Effector memory CD4-positive, alpha-beta T cell (primary cell): ENCODE measurements around the gene SKAP1.

ENCODE experiments used
- DNase-seq, 3 donors: peaks; one replicate each; pipeline ENCODE4 v3.0.0-alpha.2; 2020
- H3K27ac ChIP-seq: 2 replicates; pipeline ENCODE4 v1.7.0; 2013; ENCODE audit warnings: mild to moderate bottlenecking, low read length, moderate library complexity; ENCODE audit not compliant: insufficient read depth, poor library complexity, severe bottlenecking
- H3K27me3 ChIP-seq: replicated peaks from 2 replicates; pipeline ENCODE4 v1.7.0; 2013; ENCODE audit warnings: mild to moderate bottlenecking, low read length; ENCODE audit not compliant: insufficient read depth, control insufficient read depth, poor library complexity, severe bottlenecking
- H3K36me3 ChIP-seq: 2 replicates; pipeline ENCODE4 v1.7.0; 2013; ENCODE audit warnings: mild to moderate bottlenecking, low read length, moderate library complexity; ENCODE audit not compliant: control insufficient read depth, insufficient read depth
- H3K4me1 ChIP-seq: 2 replicates; pipeline ENCODE4 v1.7.0; 2013; ENCODE audit warnings: low read length, mild to moderate bottlenecking; ENCODE audit not compliant: control insufficient read depth, insufficient read depth, poor library complexity, severe bottlenecking
- H3K4me3 ChIP-seq: 2 replicates; pipeline ENCODE4 v1.7.0; 2013; ENCODE audit warnings: low read length, low read depth, mild to moderate bottlenecking; ENCODE audit not compliant: insufficient read depth, poor library complexity, severe bottlenecking
- H3K9me3 ChIP-seq: 2 replicates; pipeline ENCODE4 v1.7.0; 2013; ENCODE audit warnings: mild to moderate bottlenecking, low read length, moderate library complexity; ENCODE audit not compliant: control insufficient read depth

The SKAP1 gene

DNA sequence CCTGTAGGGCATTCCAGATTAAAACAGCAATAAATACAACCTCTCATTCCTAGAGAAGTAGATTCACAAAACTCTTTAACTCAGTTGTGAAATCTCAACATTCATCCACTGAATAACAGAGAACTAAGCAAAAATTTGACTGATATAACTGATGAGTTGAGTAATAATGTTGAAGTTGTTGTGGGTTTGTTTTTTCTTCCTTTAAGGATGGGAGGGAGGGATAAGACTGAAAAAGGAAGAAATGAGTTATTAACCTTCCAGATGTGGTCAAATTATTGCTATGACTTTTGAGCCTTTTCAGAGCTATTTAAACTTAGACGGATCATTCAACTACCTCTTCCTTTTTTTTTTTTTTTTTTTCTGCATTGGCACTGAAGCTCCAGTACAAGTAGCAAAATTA, 38.6 kb downstream of the SKAP1 start:
- H3K27ac ChIP-seq = no peak overlapping the region
- DNase-seq = no peak
- H3K4me3 ChIP-seq = no peak overlapping the region
- H3K36me3 ChIP-seq = peaks cover 16% of the 10 kb centered on the region
- H3K9me3 ChIP-seq = no peaks in the 10 kb centered on the region
- peaks cover 2% of the 10 kb centered on the region for H3K4me1 ChIP-seq
- H3K27me3 ChIP-seq = no peaks in the 10 kb centered on the region

GRCh38 chr17:48389903-48390302, 40.1 kb downstream of the SKAP1 start:
- peaks cover 7% of the 10 kb centered on the region for H3K36me3 ChIP-seq
- no peaks in the 10 kb centered on the region for H3K27me3 ChIP-seq
- DNase-seq = no peak

DNA sequence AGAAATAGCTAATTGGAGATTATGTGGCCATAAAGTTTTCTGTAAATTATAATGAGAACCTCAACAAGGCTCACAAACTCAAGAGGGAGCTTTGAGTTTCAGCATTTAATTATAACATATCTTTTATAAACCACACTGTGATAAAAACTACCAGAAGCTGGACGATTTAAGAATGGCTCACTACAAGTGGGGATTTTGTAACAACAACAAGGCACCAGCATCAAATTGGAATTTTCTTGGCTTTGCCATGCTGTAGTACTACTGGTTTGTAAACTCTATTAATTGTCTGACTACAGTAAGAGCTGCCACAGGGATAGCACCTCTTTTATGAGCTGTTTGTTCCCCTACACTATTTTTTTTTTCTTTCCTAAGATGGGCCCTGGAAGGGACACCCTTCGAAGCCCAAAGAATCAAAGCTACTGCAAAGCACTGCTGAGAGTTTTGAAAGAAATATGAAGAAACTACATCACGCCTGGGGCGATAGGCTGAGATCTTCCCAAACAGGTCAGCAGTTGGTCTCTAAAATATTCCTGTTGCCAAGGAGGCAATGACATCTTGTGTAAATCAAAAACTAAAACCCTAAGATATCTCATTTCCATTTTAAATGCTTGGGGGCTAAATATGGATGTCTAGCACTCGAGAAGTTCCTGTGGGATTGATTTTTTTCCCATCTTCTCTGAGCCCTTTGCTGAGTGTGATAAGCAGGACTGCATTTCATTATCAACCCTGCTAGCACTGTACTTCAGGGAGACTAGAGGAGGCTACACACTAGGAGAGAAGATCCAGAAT, 40.9 kb downstream of the SKAP1 start:
- peaks cover 2% of the 10 kb centered on the region for H3K4me1 ChIP-seq
- H3K27me3 ChIP-seq = no peaks in the 10 kb centered on the region
- H3K4me3 ChIP-seq = no peak overlapping the region
- peaks cover 7% of the 10 kb centered on the region for H3K36me3 ChIP-seq
- no peaks in the 10 kb centered on the region for H3K9me3 ChIP-seq
- DNase-seq = no peak
- H3K27ac ChIP-seq = no peak overlapping the region

More at GRCh38 chr17:48389903-48390302, 40.1 kb downstream of the SKAP1 start:
- Histone ChIP-seq H3K4me1 (peaks cover 2% of the 10 kb centered on the region), H3K4me3 (no peak overlapping the region), H3K9me3 (no peaks in the 10 kb centered on the region), H3K27ac (no peak overlapping the region)

- H3K36me3 ChIP-seq = peaks cover 15% of the 10 kb centered on the region
- DNase-seq = no peak
- no peaks in the 10 kb centered on the region for H3K27me3 ChIP-seq
- H3K4me3 ChIP-seq = no peak overlapping the region
- H3K4me1 ChIP-seq = peaks cover 2% of the 10 kb centered on the region
- no peaks in the 10 kb centered on the region for H3K9me3 ChIP-seq
- H3K27ac ChIP-seq = no peak overlapping the region
Observed at GRCh38 chr17:48386826-48387225, 43.2 kb downstream of the SKAP1 start.

DNA sequence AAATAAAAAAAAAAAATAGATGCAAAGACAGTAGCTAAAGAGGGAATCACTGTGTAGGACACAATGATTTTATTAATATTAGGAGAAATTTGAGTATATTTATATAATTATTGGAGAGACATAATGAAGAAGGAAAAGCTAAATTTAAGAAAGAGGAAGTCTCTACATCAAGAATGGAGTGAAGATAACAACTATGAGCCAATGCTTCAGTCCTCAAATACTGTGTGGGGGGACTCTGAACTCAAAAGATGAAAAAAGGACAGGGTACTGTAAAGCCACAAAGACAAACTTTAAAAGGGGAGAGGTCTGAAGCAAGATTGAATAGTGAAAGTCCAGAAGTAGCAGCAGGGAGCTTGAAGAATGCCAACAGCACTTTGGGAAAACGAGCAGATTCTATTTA, 44.7 kb downstream of the SKAP1 start:
- H3K9me3 ChIP-seq = no peaks in the 10 kb centered on the region
- H3K36me3 ChIP-seq = peaks cover 24% of the 10 kb centered on the region
- no peak overlapping the region for H3K4me3 ChIP-seq
- H3K27me3 ChIP-seq = no peaks in the 10 kb centered on the region
- H3K4me1 ChIP-seq = peaks cover 2% of the 10 kb centered on the region
- H3K27ac ChIP-seq = no peak overlapping the region
- no peak for DNase-seq

DNA sequence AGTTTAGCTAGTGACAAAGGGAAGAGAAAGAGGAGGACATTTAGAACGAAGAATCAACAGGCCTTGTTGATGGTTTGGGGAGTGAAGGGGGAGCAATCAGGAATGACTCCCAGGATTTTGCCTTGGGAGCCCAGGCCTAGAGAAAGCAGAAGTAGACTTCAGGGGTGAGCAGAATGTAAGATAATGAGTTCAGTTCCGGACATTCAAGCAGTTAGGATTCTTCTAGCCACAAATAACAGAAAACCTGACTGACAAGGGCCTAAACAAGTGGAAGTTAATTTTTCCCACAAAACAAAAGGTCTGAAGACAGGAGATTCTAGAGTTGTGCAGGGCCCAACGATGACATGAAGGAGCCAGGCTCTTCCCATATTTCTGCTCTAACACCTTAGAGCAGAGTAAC, 45.9 kb downstream of the SKAP1 start:
- no peaks in the 10 kb centered on the region for H3K9me3 ChIP-seq
- H3K4me3 ChIP-seq = no peak overlapping the region
- H3K27me3 ChIP-seq = no peaks in the 10 kb centered on the region
- peaks cover 2% of the 10 kb centered on the region for H3K4me1 ChIP-seq
- H3K27ac ChIP-seq = no peak overlapping the region
- no peak for DNase-seq
- peaks cover 20% of the 10 kb centered on the region for H3K36me3 ChIP-seq

GRCh38 chr17:48382989-48383388, 47.0 kb downstream of the SKAP1 start:
- no peaks in the 10 kb centered on the region for H3K9me3 ChIP-seq
- H3K4me1 ChIP-seq = no peaks in the 10 kb centered on the region
- H3K27ac ChIP-seq = no peak overlapping the region
- H3K4me3 ChIP-seq = no peak overlapping the region
- DNase-seq = no peak
- peaks cover 20% of the 10 kb centered on the region for H3K36me3 ChIP-seq
- no peaks in the 10 kb centered on the region for H3K27me3 ChIP-seq

GRCh38 chr17:48378708-48379392, 51.2 kb downstream of the SKAP1 start:
- Histone ChIP-seq H3K27ac (no peak overlapping the region), H3K36me3 (peaks cover 35% of the 10 kb centered on the region), H3K4me3 (no peak overlapping the region), H3K9me3 (no peaks in the 10 kb centered on the region), H3K4me1 (no peaks in the 10 kb centered on the region), H3K27me3 (no peaks in the 10 kb centered on the region)
- DNase-seq = no peak

GRCh38 chr17:48378238-48378637, 51.8 kb downstream of the SKAP1 start:
- H3K27me3 ChIP-seq = no peaks in the 10 kb centered on the region
- H3K4me3 ChIP-seq = no peak overlapping the region
- H3K36me3 ChIP-seq = peaks cover 35% of the 10 kb centered on the region

DNA sequence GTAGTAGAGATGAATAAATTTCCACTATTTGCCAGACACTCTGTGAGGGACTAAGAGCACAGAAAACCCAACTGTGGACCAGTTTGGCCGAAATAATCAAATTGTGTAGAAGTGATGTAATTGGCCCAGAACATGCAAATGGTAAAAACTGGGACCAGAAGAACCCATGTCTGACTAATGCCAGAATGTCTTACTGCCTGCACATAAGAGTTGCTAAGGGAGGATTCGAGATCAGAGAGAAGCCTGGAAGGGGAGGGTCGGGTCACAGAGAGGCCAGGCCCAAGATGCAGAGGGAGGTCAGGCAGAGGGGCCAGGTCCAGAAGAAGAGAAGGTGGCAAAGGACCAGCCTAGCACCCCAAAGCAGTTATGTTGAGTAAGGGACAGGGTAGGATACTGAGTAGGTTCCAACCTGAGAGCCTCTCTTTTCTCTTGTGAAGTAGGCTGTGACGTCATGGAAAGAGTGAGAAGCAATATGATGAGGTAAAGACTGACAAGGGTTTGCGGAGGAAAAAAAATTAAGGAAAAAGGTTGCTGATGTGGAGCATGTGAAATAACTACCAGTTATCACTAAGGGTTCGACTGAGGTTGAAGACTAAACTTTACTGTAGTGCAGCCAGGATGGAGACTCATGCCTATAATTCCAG, 53.2 kb downstream of the SKAP1 start:
- no peak overlapping the region for H3K27ac ChIP-seq
- DNase-seq = no peak
- no peaks in the 10 kb centered on the region for H3K4me1 ChIP-seq
- H3K9me3 ChIP-seq = no peaks in the 10 kb centered on the region
- peaks cover 25% of the 10 kb centered on the region for H3K36me3 ChIP-seq
- no peaks in the 10 kb centered on the region for H3K27me3 ChIP-seq
- H3K4me3 ChIP-seq = no peak overlapping the region

More at GRCh38 chr17:48378238-48378637, 51.8 kb downstream of the SKAP1 start:
- H3K4me1 ChIP-seq = no peaks in the 10 kb centered on the region
- H3K9me3 ChIP-seq = no peaks in the 10 kb centered on the region
- no peak overlapping the region for H3K27ac ChIP-seq
- no peak for DNase-seq
